Measurements from ENCODE around the gene KRT1.

KRT1 gene

DNA sequence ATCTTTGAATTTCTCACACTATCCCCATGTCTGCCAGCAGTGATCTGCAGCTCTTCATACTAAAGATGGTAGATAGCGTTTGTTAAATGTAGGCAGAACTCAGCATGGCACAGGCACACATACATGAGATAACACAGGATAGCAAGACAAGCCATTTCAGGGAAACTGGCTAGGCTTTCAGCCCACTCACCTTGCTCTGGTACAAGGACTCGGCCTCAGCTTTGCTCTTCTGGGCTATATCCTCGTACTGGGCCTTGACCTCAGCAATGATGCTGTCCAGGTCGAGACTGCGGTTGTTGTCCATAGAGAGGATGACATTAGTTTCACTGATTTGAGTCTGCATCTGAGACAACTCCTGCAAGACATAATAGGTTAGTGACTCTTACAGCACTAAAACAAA lies 3.1 kb downstream of the KRT1 start:
- TF ChIP-seq, protein P1, sequence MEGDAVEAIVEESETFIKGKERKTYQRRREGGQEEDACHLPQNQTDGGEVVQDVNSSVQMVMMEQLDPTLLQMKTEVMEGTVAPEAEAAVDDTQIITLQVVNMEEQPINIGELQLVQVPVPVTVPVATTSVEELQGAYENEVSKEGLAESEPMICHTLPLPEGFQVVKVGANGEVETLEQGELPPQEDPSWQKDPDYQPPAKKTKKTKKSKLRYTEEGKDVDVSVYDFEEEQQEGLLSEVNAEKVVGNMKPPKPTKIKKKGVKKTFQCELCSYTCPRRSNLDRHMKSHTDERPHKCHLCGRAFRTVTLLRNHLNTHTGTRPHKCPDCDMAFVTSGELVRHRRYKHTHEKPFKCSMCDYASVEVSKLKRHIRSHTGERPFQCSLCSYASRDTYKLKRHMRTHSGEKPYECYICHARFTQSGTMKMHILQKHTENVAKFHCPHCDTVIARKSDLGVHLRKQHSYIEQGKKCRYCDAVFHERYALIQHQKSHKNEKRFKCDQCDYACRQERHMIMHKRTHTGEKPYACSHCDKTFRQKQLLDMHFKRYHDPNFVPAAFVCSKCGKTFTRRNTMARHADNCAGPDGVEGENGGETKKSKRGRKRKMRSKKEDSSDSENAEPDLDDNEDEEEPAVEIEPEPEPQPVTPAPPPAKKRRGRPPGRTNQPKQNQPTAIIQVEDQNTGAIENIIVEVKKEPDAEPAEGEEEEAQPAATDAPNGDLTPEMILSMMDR (IDR thresholded peaks at IDR 0.05; ENCODE audit: insufficient read depth, missing control alignments), result no peak
- no peak for FAIRE-seq
- no peak for DNase-seq (ENCODE audit: insufficient read length, low spot score)

- DNase-seq (ENCODE audit: insufficient read length, low spot score) (no peak), FAIRE-seq (no peak)
- TF ChIP-seq, protein P1 (IDR thresholded peaks at IDR 0.05; ENCODE audit: insufficient read depth, missing control alignments), result no peak
These were observed 4.0 kb downstream of the KRT1 start for GRCh38 chr12:52676163-52676562.

GRCh38 chr12:52675301-52675701 lies 4.9 kb downstream of the KRT1 start:
- TF ChIP-seq, protein P1 (IDR thresholded peaks at IDR 0.05; ENCODE audit: insufficient read depth, missing control alignments), result no peak
- FAIRE-seq (no peak), DNase-seq (ENCODE audit: insufficient read length, low spot score) (no peak)

- TF ChIP-seq, protein P1 (IDR thresholded peaks at IDR 0.05; ENCODE audit: insufficient read depth, missing control alignments), result no peak
- DNase-seq (ENCODE audit: insufficient read length, low spot score), result no peak
- no peak for FAIRE-seq
These were observed 5.8 kb downstream of the KRT1 start for GRCh38 chr12:52674433-52674775.

GRCh38 chr12:52673713-52674432 lies 6.3 kb downstream of the KRT1 start:
- TF ChIP-seq, protein P1 (IDR thresholded peaks at IDR 0.05; ENCODE audit: insufficient read depth, missing control alignments), result no peak
- FAIRE-seq, result no peak

DNA sequence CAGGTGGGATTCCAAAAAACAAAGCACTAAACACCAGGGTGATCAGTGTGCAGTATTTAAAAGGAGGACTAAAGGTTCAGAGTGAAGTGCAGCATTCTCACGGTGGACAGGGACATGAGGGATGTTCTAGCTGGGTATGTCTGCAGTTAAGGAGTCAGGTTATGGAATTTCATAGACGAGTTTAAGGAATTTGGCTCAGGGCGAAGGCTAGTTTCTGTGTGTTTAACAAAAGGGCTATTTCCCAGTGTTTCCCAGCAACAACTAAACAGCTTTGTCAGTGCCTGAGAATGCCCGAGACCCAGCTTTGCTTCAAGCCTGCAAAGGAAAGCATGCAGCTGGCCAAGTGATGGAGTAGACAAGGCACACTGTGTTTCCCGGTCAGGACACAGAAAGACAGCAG lies 7.0 kb downstream of the KRT1 start:
- DNase-seq (ENCODE audit: insufficient read length, low spot score), result no peak
- FAIRE-seq, result no peak
- TF ChIP-seq, protein P1 (IDR thresholded peaks at IDR 0.05; ENCODE audit: insufficient read depth, missing control alignments), result no peak

More at GRCh38 chr12:52673713-52674432, 6.3 kb downstream of the KRT1 start:
- no peak for DNase-seq (ENCODE audit: insufficient read length, low spot score)

GRCh38 chr12:52672321-52672933 lies 7.8 kb downstream of the KRT1 start:
- TF ChIP-seq, protein P1 (IDR thresholded peaks at IDR 0.05; ENCODE audit: insufficient read depth, missing control alignments), result no peak
- no peak for DNase-seq (ENCODE audit: insufficient read length, low spot score)
- no peak for FAIRE-seq

Data from D721Med (cell line).